Smooth muscle cell (in vitro differentiated cells): ENCODE data around the gene BACE2. TPM values are rescaled to one million over a fixed set of nuclear protein-coding genes. Genes with fewer than 3 reads are reported as not detected.
A peak's percentile ranks its signal among the peaks of the same experiment; 100 is the strongest.

Experiments used
- DNase-seq: peaks from one replicate; lab custom pipeline; 2025; ENCODE audit not compliant: unreplicated experiment; lab: John Stamatoyannopoulos, UW
- H2AFZ ChIP-seq: fragments of 200-600 bp; sonication (generic); 2 replicates; pipeline ENCODE4 v1.6.0; 2016; ENCODE audit warnings: antibody characterized with exemption, low read depth, mild to moderate bottlenecking
- H3F3A ChIP-seq: fragments of 200-600 bp; sonication (generic); 2 replicates; pipeline ENCODE4 v1.6.0; 2017; ENCODE audit warnings: antibody characterized with exemption, low read depth
- H3K27ac ChIP-seq: fragments of 200-600 bp; sonication (generic); 2 replicates; pipeline ENCODE4 v1.5.1; 2016; ENCODE audit warnings: low read depth, mild to moderate bottlenecking
- H3K27me3 ChIP-seq: fragments of 200-600 bp; sonication (generic); 2 replicates; pipeline ENCODE4 v1.6.1; 2016; ENCODE audit warnings: low read depth, mild to moderate bottlenecking
- H3K36me3 ChIP-seq: fragments of 200-600 bp; sonication (generic); 2 replicates; pipeline ENCODE4 v1.5.1; 2016; ENCODE audit warnings: low read depth
- H3K4me1 ChIP-seq: fragments of 200-600 bp; sonication (generic); 2 replicates; pipeline ENCODE4 v1.5.1; 2016; ENCODE audit warnings: low read depth
- H3K4me2 ChIP-seq: fragments of 200-600 bp; sonication (generic); 2 replicates; pipeline ENCODE4 v1.6.0; 2016; ENCODE audit warnings: mild to moderate bottlenecking
- H3K4me3 ChIP-seq: fragments of 200-600 bp; sonication (generic); 2 replicates; pipeline ENCODE4 v1.5.1; 2016; ENCODE audit warnings: mild to moderate bottlenecking
- H3K79me2 ChIP-seq: fragments of 200-600 bp; sonication (generic); 2 replicates; pipeline ENCODE4 v1.6.0; 2016; ENCODE audit warnings: low read depth, mild to moderate bottlenecking
- H3K9ac ChIP-seq: fragments of 200-600 bp; sonication (generic); 2 replicates; pipeline ENCODE4 v1.6.0; 2016; ENCODE audit warnings: low read depth
- H3K9me3 ChIP-seq: fragments of 200-600 bp; sonication (generic); replicated peaks from 2 replicates; pipeline ENCODE4 v1.5.1; 2016; ENCODE audit warnings: low read depth
- H4K20me1 ChIP-seq: fragments of 200-600 bp; sonication (generic); 2 replicates; pipeline ENCODE4 v1.6.0; 2016; ENCODE audit warnings: low read depth
- CTCF ChIP-seq: fragments of 200-600 bp; sonication (generic); IDR thresholded peaks from 2 replicates; pipeline ENCODE4 v1.5.1; 2017; ENCODE audit warnings: borderline replicate concordance, mild to moderate bottlenecking, antibody characterized with exemption; ENCODE audit not compliant: insufficient read depth, poor library complexity, severe bottlenecking
- WGBS: methylation state at CpG from one replicate; pipeline ENCODE4 v1.1.7; 2016; ENCODE audit warnings: low lambda C conversion rate; 5-methylcytosine and 5-hydroxymethylcytosine counted together
- polyA plus RNA-seq: library from polyadenylated mRNA; unstranded; fragments of >200 nt; fragmentation: Nextera tagmentation; extraction: Ambion mirVana; gene quantifications from 2 replicates; pipeline ENCODE4 v1.2.1, GENCODE V29; 2016
- total RNA-seq: library from RNA; depleted of rRNA; stranded (reverse); fragments of >200 nt; gene quantifications from 2 replicates; pipeline ENCODE4 v1.2.3, GENCODE V29; 2014

Gene BACE2
- total and polyA plus RNA-seq, 2 experiments from 2014 or later, result 25.3 to 33.3 TPM

- no peaks in the 10 kb centered on the region for H3K36me3 ChIP-seq
- H3K4me2 ChIP-seq, result no peak overlapping the region
- H3K4me3 ChIP-seq, result no peak overlapping the region
- H3K27me3 ChIP-seq, result no peaks in the 10 kb centered on the region
- H3K4me1 ChIP-seq, result no peaks in the 10 kb centered on the region
- DNase-seq, result no peak
- H3F3A ChIP-seq, result no peaks in the 10 kb centered on the region
- H3K9ac ChIP-seq, result no peak overlapping the region
- no peaks in the 10 kb centered on the region for H3K9me3 ChIP-seq
- no peak overlapping the region for H3K27ac ChIP-seq
- no peaks in the 10 kb centered on the region for H4K20me1 ChIP-seq
- TF ChIP-seq CTCF, result peak; percentile 56
- no peaks in the 10 kb centered on the region for H3K79me2 ChIP-seq
- WGBS, result 54% methylated on average over 5 of the region's 5 CpGs
- H2AFZ ChIP-seq, result no peak overlapping the region
These were observed 34.0 kb upstream of the BACE2 start for GRCh38 chr21:41133874-41134522.

GRCh38 chr21:41135746-41136145 is 32.2 kb upstream of the BACE2 start:
- no peaks in the 10 kb centered on the region for H3K9me3 ChIP-seq
- H3K36me3 ChIP-seq, result no peaks in the 10 kb centered on the region
- no peak overlapping the region for H3K4me2 ChIP-seq
- no peak overlapping the region for H3K27ac ChIP-seq
- H4K20me1 ChIP-seq, result no peaks in the 10 kb centered on the region
- no peak overlapping the region for H3K4me3 ChIP-seq
- no peaks in the 10 kb centered on the region for H3F3A ChIP-seq
- no peak overlapping the region for H3K9ac ChIP-seq
- WGBS, result 81% methylated on average over 7 of the region's 7 CpGs
- TF ChIP-seq CTCF, result no peak
- H2AFZ ChIP-seq, result no peak overlapping the region
- no peaks in the 10 kb centered on the region for H3K79me2 ChIP-seq
- no peak for DNase-seq
- no peaks in the 10 kb centered on the region for H3K27me3 ChIP-seq
- H3K4me1 ChIP-seq, result no peaks in the 10 kb centered on the region

- 87% methylated on average over 6 of the region's 6 CpGs for WGBS
- Histone ChIP-seq H3F3A (no peaks in the 10 kb centered on the region), H3K9me3 (no peaks in the 10 kb centered on the region), H3K36me3 (no peaks in the 10 kb centered on the region), H3K79me2 (no peaks in the 10 kb centered on the region), H3K27me3 (no peaks in the 10 kb centered on the region), H2AFZ (no peak overlapping the region), H3K4me1 (no peaks in the 10 kb centered on the region), H4K20me1 (no peaks in the 10 kb centered on the region), H3K27ac (no peak overlapping the region), H3K4me2 (no peak overlapping the region), H3K9ac (no peak overlapping the region), H3K4me3 (no peak overlapping the region)
- TF ChIP-seq CTCF, result no peak
- no peak for DNase-seq
These were observed 31.7 kb upstream of the BACE2 start for GRCh38 chr21:41136286-41136685.

DNA sequence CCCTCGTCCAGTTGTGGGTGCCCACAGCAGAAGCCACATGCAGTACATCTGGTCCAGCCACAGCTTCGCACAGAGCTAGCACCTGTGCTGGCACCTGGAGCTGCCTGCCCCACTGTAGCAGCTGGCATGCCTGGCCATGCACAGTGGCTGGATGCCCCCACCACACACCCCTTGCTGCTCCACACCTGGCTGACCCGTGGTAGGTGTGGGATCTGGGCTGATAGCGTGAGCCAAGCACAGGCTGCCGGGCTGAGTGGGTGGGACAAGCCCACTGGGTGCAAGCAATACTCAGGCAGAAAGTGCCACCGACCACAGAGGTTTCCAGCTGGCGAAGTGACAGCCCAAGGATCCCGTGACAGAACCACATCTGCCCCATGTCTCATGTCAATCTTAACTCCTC is 30.6 kb upstream of the BACE2 start:
- no peaks in the 10 kb centered on the region for H3K9me3 ChIP-seq
- no peaks in the 10 kb centered on the region for H3K27me3 ChIP-seq
- no peak overlapping the region for H3K4me3 ChIP-seq
- no peak for DNase-seq
- no peak overlapping the region for H2AFZ ChIP-seq
- no peak overlapping the region for H3K27ac ChIP-seq
- no peaks in the 10 kb centered on the region for H3K79me2 ChIP-seq
- H3K4me1 ChIP-seq, result no peaks in the 10 kb centered on the region
- no peaks in the 10 kb centered on the region for H3F3A ChIP-seq
- no peaks in the 10 kb centered on the region for H4K20me1 ChIP-seq
- H3K4me2 ChIP-seq, result no peak overlapping the region
- H3K9ac ChIP-seq, result no peak overlapping the region
- 94% methylated on average over 8 of the region's 8 CpGs for WGBS
- no peaks in the 10 kb centered on the region for H3K36me3 ChIP-seq
- no peak for TF ChIP-seq CTCF
